GM21723 (cell line): Measurements from ENCODE around the gene CABP1.

ENCODE experiments used
- ATAC-seq: cut with Tn5 transposase; IDR thresholded peaks from one replicate; pipeline ENCODE4 v1.9.1; 2021; ENCODE audit warnings: mild to moderate bottlenecking, moderate library complexity; ENCODE audit not compliant: unreplicated experiment

CABP1 gene

DNA sequence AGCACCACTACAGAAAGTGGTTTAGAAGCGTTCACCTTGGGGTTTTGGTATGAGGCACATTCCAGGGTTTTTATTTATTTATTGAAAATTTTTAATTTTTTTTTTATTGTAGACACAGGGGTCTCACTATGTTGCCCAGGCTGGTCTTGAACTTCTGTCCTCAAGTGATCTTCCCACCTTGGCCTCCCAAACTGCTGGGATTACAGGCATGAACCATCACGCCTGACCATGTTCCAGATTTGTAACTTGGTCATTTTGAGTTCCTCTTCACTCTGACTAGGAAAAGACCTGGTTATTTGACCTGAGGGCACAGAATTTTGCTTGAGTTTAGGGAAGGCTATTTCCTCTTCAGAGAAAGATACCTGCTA is 49.6 kb downstream of the CABP1 start:
- no peak for ATAC-seq

DNA sequence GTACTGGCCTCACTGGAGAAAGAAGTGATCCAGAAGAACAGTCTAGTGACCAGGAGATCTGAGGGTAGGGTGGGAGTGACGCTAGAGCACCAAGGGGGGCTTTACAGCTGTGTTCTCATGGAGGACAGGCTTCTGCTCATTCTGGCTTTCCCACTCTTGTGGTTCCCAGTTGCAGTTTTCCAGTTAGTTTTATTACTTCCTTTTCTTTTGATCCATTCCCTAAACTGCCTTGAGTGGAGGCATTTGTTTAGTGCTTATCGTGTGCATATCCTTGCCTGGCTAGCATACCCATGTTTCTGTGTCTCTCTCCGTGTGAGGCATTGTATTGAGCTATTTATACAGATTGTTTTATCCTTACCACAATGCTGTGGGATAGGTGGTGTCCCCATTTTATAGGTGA is 50.6 kb downstream of the CABP1 start:
- ATAC-seq: no peak

DNA sequence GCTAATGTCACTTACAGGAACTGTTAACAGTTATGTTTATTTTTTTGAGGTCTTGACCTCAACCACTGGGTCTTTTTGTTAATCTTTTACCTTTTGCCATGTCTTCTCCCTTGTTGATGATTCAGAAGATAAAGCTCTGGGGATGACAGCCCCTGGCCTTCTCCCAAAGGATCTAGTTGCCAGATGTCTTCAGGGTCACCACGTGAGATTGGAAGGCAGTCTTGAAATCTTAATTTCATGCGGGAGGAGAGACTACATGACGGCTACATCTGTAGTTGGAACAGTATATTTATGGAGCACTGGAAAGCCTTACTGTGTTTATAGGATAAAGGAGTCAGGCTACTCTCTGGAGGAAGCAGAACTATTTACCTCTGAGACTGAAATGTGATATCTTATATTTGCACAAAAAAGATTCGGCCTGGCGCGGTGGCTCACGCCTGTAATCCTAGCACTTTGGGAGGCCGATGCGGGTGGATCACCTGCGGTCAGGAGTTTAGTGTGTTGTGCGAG is 52.2 kb downstream of the CABP1 start:
- ATAC-seq: no peak

DNA sequence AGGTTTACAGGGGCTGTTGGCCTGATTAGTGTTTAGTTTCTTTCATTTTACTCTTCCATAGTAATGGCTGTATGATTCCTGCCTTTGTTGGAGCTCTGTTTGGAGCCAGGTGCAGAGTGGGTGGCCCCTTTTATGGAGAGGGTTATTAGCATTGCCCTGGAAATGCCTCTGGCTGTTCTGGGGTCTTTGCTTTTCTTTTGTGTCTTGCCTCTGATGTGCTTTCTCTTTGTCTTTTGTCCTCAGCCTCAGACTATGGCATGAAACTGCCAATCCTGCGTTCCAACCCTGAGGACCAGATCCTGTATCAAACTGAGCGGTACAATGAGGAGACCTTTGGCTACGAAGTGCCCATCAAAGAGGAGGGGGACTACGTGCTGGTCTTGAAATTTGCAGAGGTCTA is 53.4 kb downstream of the CABP1 start:
- ATAC-seq: no peak

DNA sequence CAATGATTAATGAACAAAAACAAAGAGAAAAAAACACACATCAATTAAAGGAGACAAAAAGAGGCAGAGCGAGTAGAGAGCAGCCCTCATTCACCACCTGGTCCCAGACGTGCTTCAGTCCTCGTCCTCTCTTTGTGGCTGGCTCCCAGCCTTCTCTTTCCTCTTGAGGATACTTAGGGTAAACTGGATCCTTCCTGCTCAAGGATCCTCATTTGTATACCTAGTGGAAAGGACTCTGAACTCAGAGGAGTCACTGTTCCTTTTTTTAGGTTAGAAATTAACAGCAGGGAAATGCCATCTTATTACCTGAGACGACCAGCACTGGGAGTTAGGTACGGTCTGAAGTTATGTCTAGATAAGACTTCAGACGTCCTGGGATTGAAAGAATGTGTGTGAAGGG is 56.2 kb downstream of the CABP1 start:
- ATAC-seq: no peak

DNA sequence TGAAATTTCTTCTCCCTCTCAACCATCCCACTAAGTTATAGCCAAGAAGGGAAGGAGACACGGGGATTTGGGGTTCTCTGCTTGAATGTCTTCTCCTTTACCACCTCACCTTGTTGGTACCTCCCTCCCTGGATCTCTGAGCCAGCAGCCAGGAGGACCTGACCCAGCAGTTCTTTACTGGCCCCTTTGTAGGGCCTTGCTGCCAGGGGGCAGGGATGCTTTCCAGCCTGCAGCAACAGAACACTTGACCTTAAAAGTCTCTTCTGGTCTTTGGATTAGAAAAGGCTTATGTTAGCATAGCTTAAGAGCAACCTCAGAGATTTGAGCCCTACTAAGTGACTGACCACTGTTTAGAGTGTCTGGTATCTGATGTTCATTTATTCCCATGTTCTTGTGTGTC is 56.9 kb downstream of the CABP1 start:
- no peak for ATAC-seq

DNA sequence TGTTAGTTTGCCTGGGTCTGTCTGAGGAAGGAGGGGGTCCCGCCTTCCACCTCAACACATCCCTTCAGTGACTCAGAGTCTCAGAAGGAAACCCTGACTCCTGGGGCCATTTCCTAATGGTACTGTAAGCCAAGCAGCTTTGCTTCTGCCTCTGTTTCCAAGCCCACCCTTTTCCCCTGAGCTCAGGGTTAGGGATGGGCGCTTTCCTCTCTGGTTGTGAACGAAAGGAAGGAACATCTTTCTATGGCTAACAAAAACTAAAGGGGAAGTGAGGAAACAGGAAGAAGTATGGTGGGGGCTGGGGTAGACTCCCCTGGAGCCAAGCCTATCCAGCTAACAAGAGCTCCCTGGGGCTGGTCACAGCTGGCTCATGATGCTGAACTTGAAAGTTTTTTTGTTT is 58.2 kb downstream of the CABP1 start:
- ATAC-seq: no peak

DNA sequence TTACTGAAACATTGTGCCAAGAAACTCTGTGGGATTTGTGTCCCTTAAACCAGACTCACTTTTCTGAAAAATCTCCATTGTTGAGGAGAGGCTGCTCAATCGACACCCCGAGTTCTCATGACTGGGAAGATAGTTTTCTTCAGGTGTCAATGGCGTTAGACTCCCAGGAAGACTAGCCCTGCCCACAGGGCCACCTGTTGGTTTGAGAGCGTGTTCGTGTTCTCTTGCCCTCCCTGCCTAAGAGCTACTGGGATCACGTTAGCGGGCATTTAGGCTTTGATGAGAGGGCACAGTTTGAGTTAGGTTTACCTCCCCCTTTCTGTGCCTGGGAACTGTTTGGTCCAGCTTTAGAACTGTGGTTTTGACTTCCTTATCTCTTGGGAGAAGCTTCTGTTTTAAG is 59.1 kb downstream of the CABP1 start:
- ATAC-seq: no peak

DNA sequence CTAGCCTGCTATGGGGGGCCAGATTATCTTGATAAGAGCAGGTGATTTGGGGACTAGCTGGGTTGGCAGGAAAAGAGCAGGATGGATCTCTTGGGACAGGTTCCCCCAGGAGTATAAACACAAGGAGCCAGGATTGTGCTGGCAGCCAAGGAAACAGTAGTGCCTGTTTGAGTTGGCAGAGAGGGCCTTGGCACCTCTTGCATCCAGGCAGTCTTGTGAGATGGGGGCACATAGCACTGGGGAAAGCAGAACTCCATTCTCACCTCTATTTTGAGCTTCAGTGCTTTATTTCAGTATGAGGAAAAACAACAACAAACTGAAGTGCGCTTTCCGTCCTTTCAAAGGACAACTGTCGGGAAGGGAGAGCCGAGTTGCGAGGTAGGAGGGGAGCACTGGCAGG is 60.5 kb downstream of the CABP1 start:
- ATAC-seq: no peak

DNA sequence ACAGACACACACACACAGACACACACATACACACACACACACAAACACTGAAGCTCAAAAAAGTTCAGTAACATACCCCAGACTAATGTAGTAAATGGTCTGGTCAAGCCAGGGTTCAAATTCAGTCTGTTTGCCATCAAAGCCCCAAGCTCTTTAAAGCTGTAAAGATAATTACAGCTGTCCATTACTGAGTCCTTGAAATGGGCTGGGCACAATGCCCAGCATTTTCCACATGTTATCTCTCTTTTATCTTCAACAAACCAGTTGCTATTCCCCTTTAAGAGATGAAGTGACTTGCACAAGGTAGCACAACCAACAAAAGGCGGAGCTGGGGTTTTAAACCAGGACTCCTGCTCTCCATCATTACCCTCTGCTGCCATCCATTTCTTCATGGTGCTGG is 62.2 kb downstream of the CABP1 start:
- ATAC-seq: no peak

DNA sequence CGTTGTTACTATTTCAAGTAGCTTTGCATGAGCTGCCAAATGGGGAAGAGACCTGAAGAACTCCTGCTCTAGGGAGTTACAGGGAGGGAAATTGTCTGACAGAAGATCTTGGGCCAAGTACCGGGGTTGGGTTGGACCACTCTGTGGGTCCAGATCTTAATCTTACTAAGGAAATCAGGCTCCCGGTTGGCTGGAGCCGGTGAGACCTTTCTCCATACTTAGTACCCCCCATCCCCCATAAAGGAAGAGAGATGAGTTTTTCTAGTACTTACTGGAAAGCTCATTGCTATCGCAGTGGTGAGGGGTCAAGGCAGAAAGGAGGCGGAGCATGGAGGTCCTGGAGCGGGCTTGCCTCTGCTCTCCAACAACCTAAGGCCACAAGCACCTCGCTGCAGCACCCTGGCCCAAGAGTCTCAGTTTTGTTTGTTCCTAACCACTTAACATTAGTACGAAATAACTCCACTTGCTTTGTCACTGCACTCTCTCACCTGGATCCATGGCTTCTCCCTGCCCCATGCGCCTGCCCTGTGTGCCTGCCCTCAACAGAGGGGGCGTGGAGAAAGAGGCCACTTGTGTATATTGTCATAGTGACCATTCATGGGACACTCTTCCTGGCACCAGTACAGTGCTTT is 63.0 kb downstream of the CABP1 start:
- ATAC-seq: no peak

DNA sequence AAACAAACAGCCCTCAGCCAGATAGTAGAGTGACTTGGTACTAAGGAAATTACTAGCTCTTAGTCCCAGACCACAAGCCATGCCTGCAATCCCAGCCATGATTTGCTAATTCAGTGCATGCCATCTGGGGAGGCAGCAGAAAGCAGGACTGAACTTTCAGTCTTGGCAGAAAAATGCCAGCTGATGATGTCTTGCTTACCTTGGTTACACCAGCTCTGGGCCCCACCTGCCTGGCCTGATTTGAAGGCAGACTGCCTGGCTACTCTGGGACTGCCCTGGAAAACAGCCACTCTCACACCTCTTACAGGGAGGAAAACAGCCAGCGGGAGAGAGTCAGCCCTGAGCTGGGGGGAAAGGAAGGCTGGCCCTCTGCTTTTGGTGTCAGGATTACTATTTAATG is 65.2 kb downstream of the CABP1 start:
- no peak for ATAC-seq

DNA sequence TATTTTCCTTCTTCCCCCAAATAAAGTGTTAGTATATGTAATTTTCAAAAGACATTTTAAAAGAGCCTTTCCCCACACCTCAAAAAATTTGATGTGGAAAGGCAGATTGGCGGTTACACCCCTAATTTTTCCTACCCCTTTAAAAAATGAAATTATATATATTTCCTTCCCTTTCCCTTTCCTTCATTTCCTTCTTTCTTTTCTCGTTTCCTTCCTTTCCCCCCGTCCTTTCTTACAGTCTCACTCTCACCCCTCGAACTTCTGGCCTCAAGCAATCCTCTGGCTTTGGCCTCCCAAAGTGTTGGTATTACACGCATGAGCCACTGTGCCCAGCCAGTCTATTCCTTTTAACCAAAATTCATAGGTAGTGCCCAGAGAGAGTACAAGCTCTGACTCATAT is 65.6 kb downstream of the CABP1 start:
- no peak for ATAC-seq

DNA sequence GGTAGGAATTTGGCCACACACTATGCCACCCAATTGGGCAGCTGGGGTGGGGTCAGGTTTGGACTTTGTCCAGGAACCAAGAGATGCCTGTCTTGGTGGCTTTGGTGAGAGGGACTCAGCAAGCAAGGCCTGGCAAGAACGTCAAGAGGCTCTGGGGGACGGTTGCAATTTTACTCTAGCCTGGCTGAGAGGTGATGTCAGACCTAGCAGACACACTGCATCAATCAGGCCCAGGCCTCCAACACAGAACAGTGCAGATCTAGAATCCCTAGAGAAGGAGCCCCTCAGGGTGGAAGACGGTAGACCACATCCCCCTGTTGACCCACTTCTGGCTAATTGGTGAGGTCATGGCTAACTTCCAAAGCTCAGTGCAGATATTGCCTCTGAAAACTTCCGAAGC is 68.2 kb downstream of the CABP1 start:
- no peak for ATAC-seq

DNA sequence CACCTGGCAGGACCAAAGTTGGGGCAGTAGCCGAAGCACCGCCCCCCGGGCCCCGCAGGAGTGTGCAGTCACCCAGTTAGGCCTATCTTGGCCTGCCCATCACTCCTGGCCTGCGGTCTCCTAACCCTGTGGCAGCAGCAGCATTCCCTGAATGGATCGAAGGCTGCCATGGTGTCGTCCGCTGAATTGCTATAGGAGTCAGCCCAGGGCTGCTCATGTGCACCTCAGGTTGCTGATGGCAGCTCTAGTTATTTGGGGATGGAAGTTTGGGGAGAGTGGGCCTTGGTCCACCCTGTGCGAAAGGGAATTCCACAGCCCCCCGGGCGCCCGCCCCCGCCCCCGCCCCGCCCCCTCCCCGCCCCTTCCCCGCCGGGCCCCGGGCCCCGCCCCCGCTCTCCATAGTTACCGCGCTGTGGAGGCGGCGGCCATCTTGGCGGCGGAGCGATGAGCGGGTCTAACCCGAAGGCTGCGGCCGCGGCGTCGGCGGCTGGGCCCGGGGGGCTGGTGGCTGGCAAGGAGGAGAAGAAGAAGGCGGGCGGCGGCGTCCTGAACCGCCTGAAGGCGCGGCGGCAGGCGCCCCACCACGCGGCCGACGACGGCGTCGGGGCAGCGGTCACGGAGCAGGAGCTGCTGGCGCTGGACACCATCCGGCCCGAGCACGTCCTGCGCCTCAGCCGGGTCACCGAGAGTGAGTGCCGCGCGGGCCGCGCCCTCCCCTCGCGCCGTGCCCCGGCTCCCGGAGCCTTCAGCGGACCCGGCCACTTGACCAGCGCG is 69.8 kb downstream of the CABP1 start, which contains the start of gene UNC119B:
Gene UNC119B, plus strand, starts transcription at position 428 of the 774 bp plus-strand sequence. Its CDS starts 17 bp downstream, at position 445.
- peak; percentile 79 for ATAC-seq

DNA sequence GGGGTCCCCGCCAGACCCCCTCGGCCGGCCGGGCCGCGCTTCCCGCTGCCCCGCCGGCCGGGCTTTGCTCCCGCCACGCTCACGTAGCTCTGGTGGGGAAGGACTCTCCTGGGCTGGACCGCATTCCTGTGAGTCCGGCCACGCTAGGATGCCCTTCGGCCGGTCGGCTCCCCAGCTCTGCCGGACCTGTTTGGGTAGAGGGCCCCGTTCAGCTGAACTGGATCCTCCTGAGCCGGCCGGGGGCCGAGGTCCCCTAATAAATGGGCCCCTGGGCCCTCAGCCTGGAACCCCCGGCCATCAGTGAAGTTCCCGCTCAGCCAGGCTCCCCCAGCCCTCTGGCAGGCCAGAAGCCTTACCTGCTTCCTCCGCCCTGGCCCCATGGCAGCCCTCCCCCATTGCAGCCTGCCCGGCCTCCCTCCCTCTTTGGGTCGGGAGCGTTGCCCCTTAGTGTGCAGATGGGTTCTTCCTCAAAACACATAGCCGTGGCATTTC is 70.4 kb downstream of the CABP1 start:
- ATAC-seq: peak; percentile 27

DNA sequence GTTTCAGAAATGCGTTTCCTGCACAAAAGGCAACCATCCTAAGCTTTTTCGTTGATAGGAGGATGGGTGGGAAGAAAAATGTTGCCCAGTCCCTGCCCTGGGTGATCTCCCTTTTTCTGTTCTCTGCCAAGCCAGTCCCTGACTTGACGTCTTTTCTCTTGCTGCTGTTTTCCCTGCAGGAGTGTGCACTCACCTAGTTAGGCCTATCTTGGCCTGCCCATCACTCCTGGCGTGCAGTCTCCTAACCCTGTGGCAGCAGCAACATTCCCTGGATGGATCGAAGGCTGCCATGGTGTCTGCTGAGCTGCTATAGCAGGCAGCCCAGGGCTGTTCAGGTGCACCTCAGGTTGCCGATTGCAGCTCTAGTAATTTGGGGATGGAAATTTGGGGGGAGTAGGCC is 71.0 kb downstream of the CABP1 start:
- ATAC-seq: no peak

DNA sequence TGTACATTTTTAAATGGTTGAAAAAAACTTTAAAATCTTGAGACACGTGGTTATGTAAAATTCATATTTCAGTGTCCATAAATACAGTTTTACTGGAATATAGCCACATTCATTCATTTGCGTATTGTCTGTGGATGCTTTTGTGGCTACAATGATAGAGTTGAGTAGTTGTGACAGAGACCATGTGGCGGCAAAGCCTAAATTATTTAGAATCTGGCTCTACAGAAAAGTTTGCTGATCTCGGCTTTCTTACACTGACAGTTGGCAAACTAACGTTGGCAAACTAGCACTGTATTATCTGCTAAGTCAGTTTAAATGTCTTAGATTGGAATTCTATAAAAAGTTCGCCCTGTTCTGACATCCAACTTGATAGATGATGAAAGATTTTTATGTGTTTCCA is 72.2 kb downstream of the CABP1 start:
- ATAC-seq: no peak

DNA sequence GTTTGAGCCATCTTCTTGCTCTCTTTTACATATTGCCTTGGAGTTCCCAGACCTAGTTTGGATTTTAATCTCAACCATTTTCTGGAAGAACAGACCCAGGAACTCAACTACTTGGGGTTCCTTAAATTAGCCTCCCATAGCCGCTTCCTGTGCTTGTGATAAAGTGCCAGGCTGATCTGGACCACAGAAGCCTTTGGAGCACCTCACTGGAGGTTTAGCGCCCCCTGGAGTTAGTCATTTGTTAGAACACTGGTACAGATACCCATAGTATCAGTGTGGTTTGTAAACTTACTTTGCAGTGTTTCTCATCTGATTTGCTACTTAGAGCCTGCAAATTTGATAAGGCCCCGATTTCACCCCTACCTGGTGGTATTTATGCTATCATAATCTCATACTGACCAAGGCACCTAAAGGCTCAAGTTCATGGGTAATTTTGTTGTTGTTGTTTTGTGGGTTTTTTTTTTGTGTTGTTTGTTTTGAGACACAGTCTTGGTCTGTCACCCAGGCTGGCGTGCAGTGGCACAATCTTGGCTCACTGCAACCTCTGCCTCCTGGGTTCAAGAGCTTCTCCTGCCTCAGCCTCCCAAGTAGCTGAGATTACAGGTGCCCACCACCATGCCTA is 73.5 kb downstream of the CABP1 start:
- no peak for ATAC-seq
